GM12874 (cell line): Measurements from ENCODE around the gene IL21R.

Experiments
- CTCF ChIP-seq: IDR thresholded peaks from 2 replicates; pipeline ENCODE4 v1.5.1; 2011; ENCODE audit warnings: low read depth, mild to moderate bottlenecking, control low read depth, low read length, moderate library complexity; ENCODE audit not compliant: insufficient read depth

The IL21R gene

GRCh38 chr16:27362570-27363245 lies 39.3 kb upstream of the IL21R start:
- TF ChIP-seq CTCF = no peak

- peak; percentile 10; the same call in 1 of the 2 replicates for TF ChIP-seq CTCF
These were observed 38.7 kb upstream of the IL21R start for GRCh38 chr16:27363246-27363632.

GRCh38 chr16:27363797-27364196 lies 38.2 kb upstream of the IL21R start:
- no peak for TF ChIP-seq CTCF

- TF ChIP-seq CTCF = no peak
These were observed 37.4 kb upstream of the IL21R start for GRCh38 chr16:27364493-27365141.

- no peak for TF ChIP-seq CTCF
These were observed 36.6 kb upstream of the IL21R start for GRCh38 chr16:27365142-27366089.

GRCh38 chr16:27366687-27367460 lies 35.1 kb upstream of the IL21R start:
- no peak for TF ChIP-seq CTCF
